Left ventricle myocardium inferior (tissue), 1 donor: Measurements from ENCODE around the gene PMPCB. TPM values are rescaled to one million over a fixed set of nuclear protein-coding genes. Genes with fewer than 3 reads are reported as not detected.

ENCODE experiments used
- DNase-seq: peaks from one replicate; pipeline ENCODE4 v3.0.0-alpha.2; 2020
- H3K27ac ChIP-seq: fragments of 200-600 bp; replicated peaks from 2 replicates; pipeline ENCODE4 v1.8.0; 2021
- H3K27me3 ChIP-seq: fragments of 200-600 bp; 2 replicates; pipeline ENCODE4 v1.8.0; 2021; ENCODE audit warnings: low read depth
- H3K36me3 ChIP-seq: fragments of 200-600 bp; 2 replicates; pipeline ENCODE4 v1.8.0; 2021
- H3K4me1 ChIP-seq: fragments of 200-600 bp; 2 replicates; pipeline ENCODE4 v1.8.0; 2021
- H3K4me3 ChIP-seq: fragments of 200-600 bp; 2 replicates; pipeline ENCODE4 v1.8.0; 2021; ENCODE audit warnings: mild to moderate bottlenecking, moderate library complexity
- H3K9me3 ChIP-seq: fragments of 200-600 bp; replicated peaks from 2 replicates; pipeline ENCODE4 v1.8.0; 2021
- CTCF ChIP-seq: fragments of 200-600 bp; IDR thresholded peaks from 2 replicates; pipeline ENCODE4 v1.8.0; 2021; ENCODE audit warnings: antibody characterized with exemption, mild to moderate bottlenecking, borderline replicate concordance
- intact Hi-C: fragments of 100-400 bp; cut with micrococcal nuclease; formaldehyde crosslinking; loops from one replicate; pipeline ENCODE4 v1.11.0; 2022
- total RNA-seq: library from RNA; stranded (reverse); fragmentation: NEBNext Ultra II Directional; extraction: Animal tissue kit (Norgen Biotek cat#: 25700); gene quantifications from one replicate; pipeline ENCODE4 v1.2.1, GENCODE V29; 2021
- donor health status: DM: no; HTN: yes; CAD: no; lungs with severe emphysema.

Gene PMPCB
- total RNA-seq, 1 donor from 2014 or later = 78.1 TPM

- Histone ChIP-seq H3K27ac (no peak overlapping the region), H3K36me3 (peaks cover 32% of the 10 kb centered on the region), H3K27me3 (no peaks in the 10 kb centered on the region), H3K4me3 (peak overlapping the region; percentile 87), H3K9me3 (no peaks in the 10 kb centered on the region), H3K4me1 (peaks cover 69% of the 10 kb centered on the region)
- DNase-seq = no peak
- intact Hi-C loops = no loop called here
- TF ChIP-seq CTCF = no peak
These were observed 52.6 kb downstream of the PMPCB start for GRCh38 chr7:103349805-103350204.

Other genes with a start within 250 kb of the PMPCB start
- 0.36 TPM for gene FBXL13, start 222.6 kb upstream of the PMPCB start, total RNA-seq
- gene ARMC10, start 222.3 kb upstream of the PMPCB start, total RNA-seq = 22.6 TPM
- gene NAPEPLD, start 148.3 kb upstream of the PMPCB start, total RNA-seq = 11.7 TPM
- 13.9 TPM for gene DNAJC2, start 47.3 kb downstream of the PMPCB start, total RNA-seq
- gene PSMC2, start 50.2 kb downstream of the PMPCB start, total RNA-seq = 111 TPM
- gene SLC26A5, start 148.8 kb downstream of the PMPCB start, total RNA-seq = not detected